B cell (primary cell): ENCODE data around the gene KSR1. TPM values are rescaled to one million over a fixed set of nuclear protein-coding genes. Genes with fewer than 3 reads are reported as not detected.

Experiments used
- ATAC-seq: fragments of 200-7000 bp; cut with Tn5 transposase; one replicate; pipeline ENCODE4 v1.10.0; 2021; ENCODE audit warnings: low read depth, mild to moderate bottlenecking, moderate number of reproducible peaks, moderate library complexity
- CTCF ChIA-PET: fragments of 350-600 bp; sonication (Branson Sonifier 250); formaldehyde crosslinking; loops from one replicate; lab custom pipeline; 2021; ENCODE audit warnings: antibody characterized with exemption, inconsistent platforms; lab: Charles Lee
- POLR2A ChIA-PET: fragments of 350-600 bp; sonication (Branson Sonifier 250); formaldehyde crosslinking; loops from one replicate; lab custom pipeline; 2021; ENCODE audit warnings: antibody characterized with exemption; lab: Charles Lee
- DNase-seq: peaks from one replicate; pipeline ENCODE4 v3.0.0; 2013
- H2AFZ ChIP-seq: 2 replicates; pipeline ENCODE4 v1.6.1; 2012; ENCODE audit warnings: mild to moderate bottlenecking, low read depth, low read length; ENCODE audit not compliant: insufficient read depth, poor library complexity, severe bottlenecking
- H3K27ac ChIP-seq, 2 donors: 1 replicate in 1 of 2; 2 replicates in 1 of 2; pipeline ENCODE4 v1.5.1; 2012 to 2013; ENCODE audit warnings: low read length in 2 of 2, mild to moderate bottlenecking in 2 of 2, moderate library complexity in 1 of 2
- H3K27me3 ChIP-seq, 4 experiments: fragments of 200-600 bp in 1 of 4; sonication (generic) in 1 of 4; replicated peaks in 1 of 4; 1 replicate in 2 of 4; 2 replicates in 2 of 4; pipeline versions ENCODE4 v1.6.1 to v1.7.0; 2013 to 2016; ENCODE audit warnings: low read length in 3 of 4, mild to moderate bottlenecking in 2 of 4, mixed read lengths in 1 of 4, moderate library complexity in 1 of 4; ENCODE audit not compliant: insufficient read depth in 4 of 4, control insufficient read depth in 3 of 4; ENCODE audit errors: control extremely low read depth in 1 of 4
- H3K36me3 ChIP-seq, 2 experiments: replicated peaks in 1 of 2; 1 replicate in 1 of 2; 2 replicates in 1 of 2; pipeline versions ENCODE4 v1.6.1 to v1.7.1; 2013; ENCODE audit warnings: low read length in 1 of 2; ENCODE audit not compliant: insufficient read depth in 2 of 2, control insufficient read depth in 1 of 2; ENCODE audit errors: control extremely low read depth in 1 of 2, extremely low read depth in 1 of 2
- H3K4me1 ChIP-seq, 2 donors: fragments of 200-600 bp in 1 of 2; sonication (generic) in 1 of 2; 1 replicate in 1 of 2; 2 replicates in 1 of 2; pipeline versions ENCODE4 v1.5.1 to v1.6.1; 2013 to 2017; ENCODE audit warnings: low read length in 2 of 2; ENCODE audit not compliant: control insufficient read depth in 2 of 2, insufficient read depth in 2 of 2
- H3K4me2 ChIP-seq: replicated peaks from 2 replicates; pipeline ENCODE3; 2012; ENCODE audit warnings: mild to moderate bottlenecking, low read depth, low read length; ENCODE audit not compliant: poor library complexity, severe bottlenecking
- H3K4me3 ChIP-seq, 5 experiments: fragments of 200-600 bp in 1 of 5; sonication (generic) in 1 of 5; 1 replicate in 3 of 5; 2 replicates in 2 of 5; pipeline versions ENCODE4 v1.5.1 to v1.7.0; 2011 to 2016; ENCODE audit warnings: low read length in 4 of 5, mild to moderate bottlenecking in 4 of 5, low read depth in 2 of 5, control low read depth in 1 of 5, moderate library complexity in 1 of 5; ENCODE audit not compliant: insufficient read depth in 1 of 5; ENCODE audit errors: control extremely low read depth in 1 of 5, extremely low read depth in 1 of 5
- H3K79me2 ChIP-seq: fragments of 200-600 bp; sonication (generic); one replicate; pipeline ENCODE4 v1.6.0; 2016; ENCODE audit warnings: low read length; ENCODE audit not compliant: control insufficient read depth, insufficient read depth
- H3K9ac ChIP-seq: fragments of 200-600 bp; sonication (generic); 2 replicates; pipeline ENCODE4 v1.6.1; 2017; ENCODE audit warnings: mild to moderate bottlenecking, low read length, moderate library complexity
- H3K9me3 ChIP-seq, 3 donors: one replicate each; pipeline versions ENCODE4 v1.6.1 to v1.7.1; 2013; ENCODE audit warnings: low read length in 2 of 3; ENCODE audit not compliant: control insufficient read depth in 2 of 3, insufficient read depth in 1 of 3; ENCODE audit errors: control extremely low read depth in 1 of 3
- H4K20me1 ChIP-seq: 2 replicates; pipeline ENCODE4 v1.6.0; 2012; ENCODE audit warnings: mild to moderate bottlenecking, low read length; ENCODE audit not compliant: insufficient read depth, control insufficient read depth, poor library complexity, severe bottlenecking
- H3K27ac Mint-ChIP-seq: one replicate; pipeline ENCODE4 v1.8.0; 2021; ENCODE audit warnings: mixed read lengths
- H3K27me3 Mint-ChIP-seq: one replicate; pipeline ENCODE4 v1.8.0; 2021; ENCODE audit warnings: mixed read lengths
- H3K4me1 Mint-ChIP-seq: one replicate; pipeline ENCODE4 v1.8.0; 2021; ENCODE audit warnings: mixed read lengths
- H3K4me3 Mint-ChIP-seq: one replicate; pipeline ENCODE4 v1.8.0; 2021; ENCODE audit warnings: mixed read lengths
- H3K9me3 Mint-ChIP-seq: one replicate; pipeline ENCODE4 v1.8.0; 2022; ENCODE audit warnings: mixed read lengths; ENCODE audit not compliant: insufficient read depth
- EZH2 ChIP-seq: IDR thresholded peaks from 2 replicates; pipeline ENCODE4 v1.6.1; 2012; ENCODE audit warnings: borderline replicate concordance, low read depth, mild to moderate bottlenecking, moderate library complexity, low read length; ENCODE audit not compliant: insufficient read depth, poor library complexity, severe bottlenecking
- WGBS: methylation state at CpG from one replicate; pipeline ENCODE4 v1.1.5; 2013; ENCODE audit warnings: missing lambda C conversion rate; ENCODE audit not compliant: insufficient coverage; 5-methylcytosine and 5-hydroxymethylcytosine counted together
- intact Hi-C: fragments of 100-400 bp; cut with micrococcal nuclease; formaldehyde crosslinking; loops from one replicate; pipeline ENCODE4 v1.10.0; 2022
- polyA plus RNA-seq: library from polyadenylated mRNA; depleted of rRNA; stranded (reverse); fragments of >200 nt; gene quantifications from 2 replicates; pipeline ENCODE4 v1.2.3, GENCODE V29; 2012
- total RNA-seq, 2 donors: library from RNA; stranded (reverse); fragments of 120-200 nt in 1 of 2; gene quantifications; 1 replicate in 1 of 2; 2 replicates in 1 of 2; pipeline versions ENCODE4 v1.2.3 to v1.2.4, GENCODE V29; 2013 to 2022
- TF ChIP-seq, protein P1 (sequence below): fragments of 200-600 bp; IDR thresholded peaks from one replicate; pipeline ENCODE4 v1.8.0; 2022; ENCODE audit warnings: antibody characterized with exemption, mild to moderate bottlenecking

KSR1 gene
- total and polyA plus RNA-seq, 2 donors (not counting 1 experiment from before 2014, with no cell fraction given), result 27.5 to 85.6 TPM

DNA sequence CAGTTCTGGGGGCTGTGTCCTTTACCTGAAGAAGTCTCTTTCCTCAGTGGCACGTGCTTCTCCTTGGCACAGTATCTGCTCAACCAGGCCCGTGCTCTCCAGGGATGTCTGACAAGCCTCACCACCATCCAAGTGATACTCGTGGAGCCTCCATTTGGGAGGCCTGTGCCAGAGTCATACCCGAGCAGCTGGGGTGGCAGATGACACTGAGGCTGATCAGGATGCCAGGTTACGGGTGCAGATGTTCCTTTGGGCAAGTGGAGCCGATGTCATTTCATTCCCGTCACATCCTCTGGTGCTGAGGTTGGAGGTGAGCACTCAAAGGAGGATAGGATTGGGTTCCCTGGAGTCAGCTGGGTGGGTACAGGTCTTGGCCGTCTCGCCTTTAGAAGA, 87.2 kb downstream of the KSR1 start:
- ATAC-seq, result no peak
- POLR2A ChIA-PET, result no interaction called here

DNA sequence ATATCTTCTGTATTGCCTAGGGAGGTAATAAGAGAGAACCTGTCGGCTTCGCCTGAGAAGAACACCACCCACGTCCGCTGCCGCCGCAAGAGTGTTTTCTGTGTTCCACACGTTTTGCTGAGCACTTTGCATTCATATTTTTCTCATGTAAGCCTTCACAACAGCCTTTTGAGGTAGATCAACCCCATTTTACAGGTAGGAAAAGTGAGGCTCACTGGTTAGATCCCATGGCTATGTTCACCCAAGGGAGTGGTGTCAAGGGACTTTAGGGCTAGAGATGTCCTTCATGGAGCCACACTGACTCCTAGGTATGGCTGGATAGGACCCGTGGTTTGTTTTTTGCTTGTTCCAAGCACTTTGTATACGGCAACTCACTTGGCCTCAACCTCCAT, 87.7 kb downstream of the KSR1 start:
- no peak overlapping the region for H2AFZ ChIP-seq
- peaks cover 32% of the 10 kb centered on the region for H4K20me1 ChIP-seq
- H3K4me1 ChIP-seq, result peaks cover 58 to 65% of the 10 kb centered on the region in 2 donors
- peak overlapping the region; percentile 6 to 28 for H3K27ac ChIP-seq
- Mint-ChIP-seq H3K9me3 (no peaks in the 10 kb centered on the region), H3K27me3 (no peaks in the 10 kb centered on the region), H3K27ac (peak overlapping the region; percentile 87), H3K4me1 (peaks cover 72% of the 10 kb centered on the region), H3K4me3 (peak overlapping the region; percentile 75)
- ChIA-PET CTCF (interaction anchor here (0.8 to 3.8 kb wide), 6 partner anchors 10 to 88 kb away, joined by 3 to 10 read pairs (median 4); partner anchors contain the start of gene KSR1), POLR2A (interaction anchor here (0.9 kb wide), 1 partner anchor 88 kb away, joined by 3 read pairs; the partner anchor contains the start of gene KSR1)
- WGBS, result no CpG with 5 or more reads among the region's 9 CpGs
- no peaks in the 10 kb centered on the region for H3K9me3 ChIP-seq
- H3K79me2 ChIP-seq, result peaks cover 35% of the 10 kb centered on the region
- intact Hi-C loops, result loop anchor here (5.0 kb wide), 3 partner anchors 37 to 87 kb away; partner anchors contain the start of gene KSR1
- ATAC-seq (no peak), DNase-seq (no peak)
- no peak overlapping the region for H3K4me3 ChIP-seq
- no peaks in the 10 kb centered on the region for H3K36me3 ChIP-seq
- no peaks in the 10 kb centered on the region for H3K27me3 ChIP-seq
- TF ChIP-seq EZH2, result no peak
- TF ChIP-seq, protein P1, sequence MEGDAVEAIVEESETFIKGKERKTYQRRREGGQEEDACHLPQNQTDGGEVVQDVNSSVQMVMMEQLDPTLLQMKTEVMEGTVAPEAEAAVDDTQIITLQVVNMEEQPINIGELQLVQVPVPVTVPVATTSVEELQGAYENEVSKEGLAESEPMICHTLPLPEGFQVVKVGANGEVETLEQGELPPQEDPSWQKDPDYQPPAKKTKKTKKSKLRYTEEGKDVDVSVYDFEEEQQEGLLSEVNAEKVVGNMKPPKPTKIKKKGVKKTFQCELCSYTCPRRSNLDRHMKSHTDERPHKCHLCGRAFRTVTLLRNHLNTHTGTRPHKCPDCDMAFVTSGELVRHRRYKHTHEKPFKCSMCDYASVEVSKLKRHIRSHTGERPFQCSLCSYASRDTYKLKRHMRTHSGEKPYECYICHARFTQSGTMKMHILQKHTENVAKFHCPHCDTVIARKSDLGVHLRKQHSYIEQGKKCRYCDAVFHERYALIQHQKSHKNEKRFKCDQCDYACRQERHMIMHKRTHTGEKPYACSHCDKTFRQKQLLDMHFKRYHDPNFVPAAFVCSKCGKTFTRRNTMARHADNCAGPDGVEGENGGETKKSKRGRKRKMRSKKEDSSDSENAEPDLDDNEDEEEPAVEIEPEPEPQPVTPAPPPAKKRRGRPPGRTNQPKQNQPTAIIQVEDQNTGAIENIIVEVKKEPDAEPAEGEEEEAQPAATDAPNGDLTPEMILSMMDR, result no peak
- peak overlapping the region; percentile 31 for H3K9ac ChIP-seq
- H3K4me2 ChIP-seq, result peak overlapping the region; percentile 49

More for the DNA sequence above, 87.2 kb downstream of the KSR1 start:
- Histone ChIP-seq H3K79me2 (peaks cover 36% of the 10 kb centered on the region), H3K4me1 (peaks cover 58 to 65% of the 10 kb centered on the region in 2 donors), H3K4me2 (no peak overlapping the region), H3K36me3 (no peaks in the 10 kb centered on the region), H2AFZ (no peak overlapping the region), H3K27ac (no peak overlapping the region), H3K9ac (no peak overlapping the region), H3K9me3 (no peaks in the 10 kb centered on the region), H3K27me3 (no peaks in the 10 kb centered on the region), H4K20me1 (peaks cover 32% of the 10 kb centered on the region), H3K4me3 (no peak overlapping the region)
- Mint-ChIP-seq H3K27ac (no peak overlapping the region), H3K27me3 (no peaks in the 10 kb centered on the region), H3K4me3 (peak overlapping the region; percentile 75), H3K9me3 (no peaks in the 10 kb centered on the region), H3K4me1 (peaks cover 72% of the 10 kb centered on the region)
- 100% methylated on average over 4 of the region's 9 CpGs for WGBS
- intact Hi-C loops, result loop anchor here (5.0 kb wide), 3 partner anchors 36 to 86 kb away; partner anchors contain the start of gene KSR1
- TF ChIP-seq, protein P1, result no peak
- TF ChIP-seq EZH2, result no peak
- CTCF ChIA-PET, result interaction anchor here (1.3 kb wide), 1 partner anchor 56 kb away, joined by 4 read pairs; no protein-coding TSS in a partner anchor
- no peak for DNase-seq
